H1 (cell line): ENCODE data around the gene ZCCHC3. TPM values are rescaled to one million over a fixed set of nuclear protein-coding genes. Genes with fewer than 3 reads are reported as not detected.
A peak's percentile ranks its signal among the peaks of the same experiment; 100 is the strongest.

Source experiments
- ATF3 ChIP-seq: IDR thresholded peaks from 2 replicates; pipeline ENCODE4 v1.6.1; 2011; ENCODE audit warnings: low read depth, mild to moderate bottlenecking, low read length; ENCODE audit not compliant: insufficient read depth
- BACH1 ChIP-seq: IDR thresholded peaks from 2 replicates; pipeline ENCODE4 v1.6.1; 2012; ENCODE audit warnings: low read length, improper control_type of control experiment
- BRCA1 ChIP-seq: IDR thresholded peaks from 2 replicates; pipeline ENCODE4 v1.6.1; 2012; ENCODE audit warnings: low read depth, low read length, improper control_type of control experiment
- CBX5 ChIP-seq: fragments of 300-800, 300-1000 bp; sonication (generic); IDR thresholded peaks from 2 replicates; pipeline ENCODE4 v1.7.1; 2016; ENCODE audit warnings: antibody characterized with exemption, low read length, low read depth
- CBX8 ChIP-seq: fragments of 300-800, 300-1000 bp; sonication (generic); IDR thresholded peaks from 2 replicates; pipeline ENCODE4 v1.7.1; 2016; ENCODE audit warnings: low read depth, low read length, borderline replicate concordance
- CEBPB ChIP-seq: IDR thresholded peaks from 2 replicates; pipeline ENCODE4 v1.6.1; 2012; ENCODE audit warnings: low read depth, low read length
- CHD1 ChIP-seq: IDR thresholded peaks from 2 replicates; pipeline ENCODE4 v1.6.1; 2012; ENCODE audit warnings: low read depth, low read length, improper control_type of control experiment
- CHD2 ChIP-seq: IDR thresholded peaks from 2 replicates; pipeline ENCODE4 v1.6.1; 2012; ENCODE audit warnings: low read length, improper control_type of control experiment
- CREB1 ChIP-seq: IDR thresholded peaks from 2 replicates; pipeline ENCODE4 v1.6.1; 2012; ENCODE audit warnings: inconsistent platforms
- EZH2 ChIP-seq: fragments of 200-600 bp; sonication (generic); IDR thresholded peaks from 2 replicates; pipeline ENCODE4 v1.7.1; 2012; ENCODE audit warnings: low read depth, mild to moderate bottlenecking, moderate library complexity, low read length, inconsistent platforms; ENCODE audit not compliant: severe bottlenecking
- MAFK ChIP-seq: IDR thresholded peaks from 2 replicates; pipeline ENCODE4 v1.6.1; 2012; ENCODE audit warnings: low read depth, mild to moderate bottlenecking, improper control_type of control experiment, low read length
- MAX ChIP-seq: IDR thresholded peaks from 2 replicates; pipeline ENCODE4 v1.6.1; 2012; ENCODE audit warnings: inconsistent platforms
- POLR2AphosphoS5 ChIP-seq: IDR thresholded peaks from 2 replicates; pipeline ENCODE4 v1.6.1; 2011; ENCODE audit warnings: low read depth, low read length
- RXRA ChIP-seq: IDR thresholded peaks from 2 replicates; pipeline ENCODE4 v1.6.1; 2011; ENCODE audit warnings: low read depth, mild to moderate bottlenecking, low read length, moderate library complexity; ENCODE audit not compliant: insufficient read depth
- SAP30 ChIP-seq: fragments of 300-600 bp; sonication (generic); IDR thresholded peaks from 2 replicates; pipeline ENCODE4 v1.7.1; 2012; ENCODE audit warnings: low read length, moderate library complexity, mild to moderate bottlenecking, inconsistent platforms; ENCODE audit not compliant: insufficient read depth, insufficient replicate concordance
- SIN3A ChIP-seq, 2 experiments: IDR thresholded peaks in 1 of 2; conservative IDR thresholded peaks in 1 of 2; 2 replicates each; pipeline ENCODE4 v1.6.1; 2011 to 2012; ENCODE audit warnings: low read length in 2 of 2, improper control_type of control experiment in 1 of 2, low read depth in 1 of 2, mild to moderate bottlenecking in 1 of 2
- SP2 ChIP-seq: IDR thresholded peaks from 2 replicates; pipeline ENCODE4 v1.6.1; 2012; ENCODE audit warnings: mild to moderate bottlenecking, low read length, inconsistent platforms
- SP4 ChIP-seq: IDR thresholded peaks from 2 replicates; pipeline ENCODE4 v1.6.1; 2012; ENCODE audit warnings: low read length, inconsistent platforms
- SUZ12 ChIP-seq: fragments of 200-600 bp; sonication (generic); IDR thresholded peaks from 2 replicates; pipeline ENCODE4 v1.6.1; 2012; ENCODE audit warnings: mild to moderate bottlenecking, inconsistent platforms, low read length, moderate library complexity, mixed read lengths
- TAF1 ChIP-seq: IDR thresholded peaks from 2 replicates; pipeline ENCODE4 v1.6.1; 2011; ENCODE audit warnings: mild to moderate bottlenecking, low read depth, low read length
- TAF7 ChIP-seq: optimal IDR thresholded peaks from 2 replicates; pipeline ENCODE3; 2011; ENCODE audit warnings: low read depth, mild to moderate bottlenecking, inconsistent platforms, low read length, moderate library complexity, borderline replicate concordance
- TBP ChIP-seq: IDR thresholded peaks from 2 replicates; pipeline ENCODE4 v1.6.1; 2011; ENCODE audit warnings: low read depth, low read length, improper control_type of control experiment
- TEAD4 ChIP-seq: IDR thresholded peaks from 2 replicates; pipeline ENCODE4 v1.6.1; 2012; ENCODE audit warnings: low read depth, low read length, inconsistent platforms, mixed read lengths
- YY1 ChIP-seq: IDR thresholded peaks from 2 replicates; pipeline ENCODE4 v1.6.1; 2011; ENCODE audit warnings: low read depth, mild to moderate bottlenecking, low read length
- ZNF274 ChIP-seq: IDR thresholded peaks from 2 replicates; pipeline ENCODE4 v1.7.0; 2012; ENCODE audit warnings: low read length, borderline replicate concordance; ENCODE audit errors: extremely low read depth
- polyA plus RNA-seq, 7 experiments: library from polyadenylated mRNA; depleted of rRNA in 3 of 7; stranded (reverse) in 5 of 7; unstranded in 2 of 7; fragments of >200 nt in 5 of 7; fragments of 200-250 nt in 2 of 7; gene quantifications; 1 replicate in 5 of 7; 2 replicates in 1 of 7; 4 replicates in 1 of 7; pipeline versions ENCODE4 v1.2.1 to v1.2.3, GENCODE V29; 2011 to 2013; ENCODE audit warnings: missing spikeins in 2 of 7, mixed read lengths in 2 of 7
- total RNA-seq: library from RNA; stranded (reverse); fragmentation: NEBNext Ultra II Directional; extraction: Animal tissue kit (Norgen Biotek cat#: 25700); gene quantifications from 2 replicates; pipeline ENCODE4 v1.2.1, GENCODE V29; 2021

ZCCHC3 gene
- total and polyA plus RNA-seq, 2 of the 8 experiments (the other 6 are each of a cell fraction or from before 2014, with no cell fraction given): 33.7 to 52.4 TPM

GRCh38 chr20:327186-328026, 30.0 kb downstream of the ZCCHC3 start (continued):
- TF ChIP-seq CHD1 (no peak), MAX (peak; percentile 92), CEBPB (no peak), SAP30 (peak; percentile 54), TEAD4 (no peak), RXRA (0 out of 2 replicates have a peak, but pooled peaks have one; percentile 8), SIN3A (conservative IDR thresholded peaks at IDR 0.05 in 1 of 2, IDR thresholded peaks at IDR 0.05 in 1 of 2; ENCODE audit: low read depth in 1 of 2, low read length in 2 of 2) (peak; percentile 36 to 80; a peak in 2 of 4 replicates), CREB1 (peak; percentile 75), CBX8 (no peak), YY1 (no peak), POLR2AphosphoS5 (no peak), CBX5 (no peak), SP2 (no peak), TBP (peak; percentile 65; the same call in 1 of the 2 replicates), TAF1 (peak; percentile 72), ATF3 (no peak), EZH2 (no peak), CHD2 (no peak), ZNF274 (no peak), MAFK (no peak), SP4 (no peak), SUZ12 (no peak), BACH1 (no peak), BRCA1 (no peak), TAF7 (no peak)
